HepG2 (cell line): ENCODE measurements around the gene ADGRV1. TPM values are rescaled to one million over a fixed set of nuclear protein-coding genes. Genes with fewer than 3 reads are reported as not detected.

Source experiments
- ATAC-seq: fragments of 200-7000 bp; cut with Tn5 transposase; 3 replicates; pipeline ENCODE4 v1.9.1; 2020; ENCODE audit warnings: mild to moderate bottlenecking, moderate library complexity
- BruUV-seq: library from RNA; stranded (reverse); fragments of 400-500 nt; replicated peaks from 2 replicates; lab custom pipeline; 2021; lab: Mats Ljungman, UMichigan
- CTCF ChIA-PET: fragments of 300-600 bp; formaldehyde crosslinking; extraction: SDS; loops from one replicate; lab custom pipeline; 2021; ENCODE audit warnings: low total read pairs, inconsistent platforms, low intra/inter-chr PET ratio; lab: Yijun Ruan, JAX
- POLR2A ChIA-PET: fragments of 350-600 bp; sonication (Branson Sonifier 250); formaldehyde crosslinking; loops from one replicate; lab custom pipeline; 2020; ENCODE audit warnings: antibody characterized with exemption, inconsistent platforms; lab: Yijun Ruan, JAX
- DNase-seq: peaks from one replicate; pipeline ENCODE4 v3.0.0-alpha.2; 2015; ENCODE audit warnings: low spot score
- FAIRE-seq: peaks from 3 replicates; lab custom pipeline; 2011; peaks lifted over from hg19 to GRCh38; lab: Jason Lieb, UNC
- H2AFZ ChIP-seq: one replicate; pipeline ENCODE4 v1.6.1; 2011; ENCODE audit warnings: low read length, inconsistent platforms
- H3K27ac ChIP-seq: fragments of 300-600 bp; 3 replicates; pipeline ENCODE4 v1.8.0; 2011; ENCODE audit warnings: mixed run types, mild to moderate bottlenecking, mixed read lengths, low read length, inconsistent platforms; ENCODE audit not compliant: insufficient read depth; ENCODE audit errors: extremely low read length
- H3K27me3 ChIP-seq, 2 experiments: fragments of 200-600 bp in 1 of 2; 2 replicates in 1 of 2; 3 replicates in 1 of 2; pipeline versions ENCODE4 v1.6.0 to v1.8.0; 2011; ENCODE audit warnings: low read length in 2 of 2, mild to moderate bottlenecking in 2 of 2, moderate library complexity in 2 of 2, inconsistent platforms in 1 of 2; ENCODE audit not compliant: insufficient read depth in 2 of 2, control insufficient read depth in 1 of 2
- H3K36me3 ChIP-seq, 2 experiments: fragments of 200-600 bp in 1 of 2; replicated peaks in 1 of 2; 2 replicates in 1 of 2; 3 replicates in 1 of 2; pipeline versions ENCODE4 v1.5.1 to v1.8.0; 2011; ENCODE audit warnings: low read length in 2 of 2, inconsistent platforms in 1 of 2; ENCODE audit not compliant: insufficient read depth in 2 of 2, control insufficient read depth in 1 of 2
- H3K4me1 ChIP-seq: 2 replicates; pipeline ENCODE4 v1.5.1; 2012; ENCODE audit warnings: low read length, inconsistent platforms; ENCODE audit not compliant: insufficient read depth
- H3K4me2 ChIP-seq: 2 replicates; pipeline ENCODE4 v1.6.0; 2011; ENCODE audit warnings: low read depth, low read length, inconsistent platforms
- H3K4me3 ChIP-seq, 3 experiments: fragments of 200-600 bp in 1 of 3; sonication (generic), shearing (Covaris generic) in 1 of 3; replicated peaks in 1 of 3; 2 replicates each; pipeline ENCODE4 v1.5.1; 2011 to 2016; ENCODE audit warnings: low read length in 3 of 3, inconsistent platforms in 2 of 3, low read depth in 2 of 3, mild to moderate bottlenecking in 2 of 3, control low read depth in 1 of 3, mixed read lengths in 1 of 3; ENCODE audit not compliant: insufficient read depth in 1 of 3
- H3K79me2 ChIP-seq: one replicate; pipeline ENCODE4 v1.6.1; 2011; ENCODE audit warnings: low read length, inconsistent platforms; ENCODE audit not compliant: insufficient read depth
- H3K9ac ChIP-seq: 2 replicates; pipeline ENCODE4 v1.6.0; 2011; ENCODE audit warnings: mild to moderate bottlenecking, low read depth, low read length, inconsistent platforms; ENCODE audit not compliant: insufficient read depth
- H3K9me3 ChIP-seq: 2 replicates; pipeline ENCODE4 v1.5.1; 2012; ENCODE audit warnings: mild to moderate bottlenecking, low read length
- H4K20me1 ChIP-seq: 2 replicates; pipeline ENCODE4 v1.6.0; 2011; ENCODE audit warnings: inconsistent platforms, mild to moderate bottlenecking, low read length, moderate library complexity; ENCODE audit not compliant: insufficient read depth
- CBFB ChIP-seq: sonication (generic); formaldehyde crosslinking; IDR thresholded peaks from 2 replicates; pipeline ENCODE4 v1.4.0; 2020; ENCODE audit warnings: missing genetic modification reagents
- E2F5 ChIP-seq: sonication (generic); formaldehyde crosslinking; conservative IDR thresholded peaks from 2 replicates; pipeline ENCODE4 v1.4.0; 2020; ENCODE audit warnings: missing genetic modification reagents
- GLMP ChIP-seq: sonication (generic); formaldehyde crosslinking; IDR thresholded peaks from 2 replicates; pipeline ENCODE4 v1.9.0; 2021; ENCODE audit warnings: missing genetic modification reagents, mild to moderate bottlenecking, borderline replicate concordance
- GTF2F1 ChIP-seq: fragments of 150-350 bp; IDR thresholded peaks from 2 replicates; pipeline ENCODE4 v1.6.1; 2014; ENCODE audit warnings: low read length
- JARID2 ChIP-seq: sonication (generic); formaldehyde crosslinking; IDR thresholded peaks from 2 replicates; pipeline ENCODE4 v1.8.1; 2023; ENCODE audit warnings: missing genetic modification reagents, inconsistent platforms; ENCODE audit not compliant: insufficient replicate concordance
- MIER3 ChIP-seq: IDR thresholded peaks from 2 replicates; pipeline ENCODE4 v1.6.1; 2016; ENCODE audit warnings: missing compliant biosample characterization, borderline replicate concordance
- MTF2 ChIP-seq: sonication (generic); formaldehyde crosslinking; IDR thresholded peaks from 2 replicates; pipeline ENCODE4 v1.5.0; 2020; ENCODE audit warnings: missing genetic modification reagents, borderline replicate concordance
- PCBP1 ChIP-seq: fragments of 200-400 bp; formaldehyde crosslinking; IDR thresholded peaks from 2 replicates; pipeline ENCODE4 v1.6.1; 2017; ENCODE audit warnings: mild to moderate bottlenecking, low read depth, low read length, borderline replicate concordance
- PITX1 ChIP-seq: sonication (generic); formaldehyde crosslinking; IDR thresholded peaks from 2 replicates; pipeline ENCODE4 v1.5.1; 2020; ENCODE audit warnings: mild to moderate bottlenecking, missing genetic modification reagents
- RFX1 ChIP-seq: fragments of 450-650 bp; IDR thresholded peaks from 2 replicates; pipeline ENCODE4 v1.6.1; 2017
- RFXANK ChIP-seq: IDR thresholded peaks from 2 replicates; pipeline ENCODE4 v1.6.1; 2016
- SALL2 ChIP-seq: sonication (generic); formaldehyde crosslinking; IDR thresholded peaks from 2 replicates; pipeline ENCODE4 v1.8.1; 2023; ENCODE audit warnings: mild to moderate bottlenecking, missing genetic modification reagents, inconsistent platforms
- SUZ12 ChIP-seq: fragments of 150-350 bp; IDR thresholded peaks from 2 replicates; pipeline ENCODE4 v1.6.1; 2014; ENCODE audit warnings: low read depth, low read length
- TBX3 ChIP-seq: fragments of 450-650 bp; IDR thresholded peaks from 2 replicates; pipeline ENCODE4 v1.6.1; 2017; ENCODE audit warnings: antibody characterized with exemption, mild to moderate bottlenecking, inconsistent platforms, borderline replicate concordance
- ZNF24 ChIP-seq: fragments of 450-650 bp; IDR thresholded peaks from 2 replicates; pipeline ENCODE4 v1.6.1; 2017; ENCODE audit warnings: antibody characterized with exemption, mild to moderate bottlenecking
- ZNF263 ChIP-seq: sonication (generic); formaldehyde crosslinking; IDR thresholded peaks from 2 replicates; pipeline ENCODE4 v1.4.0; 2020; ENCODE audit warnings: missing genetic modification reagents
- ZNF292 ChIP-seq: sonication (generic); formaldehyde crosslinking; IDR thresholded peaks from 2 replicates; pipeline ENCODE4 v1.8.1; 2022; ENCODE audit warnings: mild to moderate bottlenecking, low read depth, missing genetic modification reagents, borderline replicate concordance
- ZNF749 ChIP-seq: sonication (generic); formaldehyde crosslinking; IDR thresholded peaks from 2 replicates; pipeline ENCODE4 v1.8.0; 2022; ENCODE audit warnings: mild to moderate bottlenecking, missing genetic modification reagents, moderate library complexity, borderline replicate concordance
- WGBS: methylation state at CpG from one replicate; pipeline ENCODE4 v1.1.6; 2017; ENCODE audit warnings: low lambda C conversion rate; 5-methylcytosine and 5-hydroxymethylcytosine counted together
- in situ Hi-C: cut with HindIII; loops from 2 replicates; pipeline ENCODE4 v1.10.0; 2017; ENCODE audit warnings: low pct_unique_long_range_greater_than_20kb; ENCODE audit not compliant: extremely low pct_ligation_motif_present
- intact Hi-C: fragments of 100-400 bp; cut with micrococcal nuclease; formaldehyde crosslinking; loops from one replicate; pipeline ENCODE4 v1.10.0; 2022; ENCODE audit not compliant: unreplicated experiment
- polyA plus RNA-seq, 8 experiments: library from polyadenylated mRNA; depleted of rRNA in 3 of 8; stranded (reverse) in 7 of 8; unstranded in 1 of 8; fragments of >200 nt; fragmentation: Illumina TruSeq in 4 of 8; extraction: Trizol in 4 of 8; gene quantifications; 2 replicates each; pipeline versions ENCODE4 v1.2.1 to v1.2.3, GENCODE V29; 2011 to 2016; ENCODE audit warnings: low read depth in 4 of 8, missing spikeins in 1 of 8, mixed read lengths in 1 of 8; ENCODE audit not compliant: insufficient read depth in 1 of 8
- total RNA-seq, 5 experiments: library from RNA; depleted of rRNA; stranded (reverse); fragments of >200 nt; fragmentation: Illumina TruSeq; extraction: Trizol; gene quantifications; 2 replicates each; pipeline ENCODE4 v1.2.3, GENCODE V29; 2016; ENCODE audit warnings: low read depth in 1 of 5

ADGRV1 gene
- total and polyA plus RNA-seq, 2 of the 13 experiments (the other 11 are each of a cell fraction or from before 2014, with no cell fraction given) = 1.7 to 3.9 TPM

GRCh38 chr5:90852531-90852930 lies 293.9 kb downstream of the ADGRV1 start:
- Histone ChIP-seq H2AFZ (no peak overlapping the region), H3K4me2 (no peak overlapping the region), H3K4me3 (no peak overlapping the region), H3K79me2 (no peaks in the 10 kb centered on the region), H3K9me3 (no peaks in the 10 kb centered on the region), H3K4me1 (no peaks in the 10 kb centered on the region), H3K27me3 (no peaks in the 10 kb centered on the region), H3K9ac (no peak overlapping the region), H4K20me1 (no peaks in the 10 kb centered on the region), H3K27ac (no peak overlapping the region), H3K36me3 (no peaks in the 10 kb centered on the region)
- ChIA-PET CTCF (no interaction called here), POLR2A (no interaction called here)
- ATAC-seq (no peak), FAIRE-seq (no peak), DNase-seq (no peak)
- intact Hi-C loops (no loop called here), in situ Hi-C loops (loop anchor here (25.0 kb wide), 1 partner anchor 360 kb away; no protein-coding TSS in a partner anchor)
- BruUV-seq = no TSS peak
- TF ChIP-seq GTF2F1 = no peak
- no peak for TF ChIP-seq PITX1 (CRISPR knock-in tag)
- TF ChIP-seq MTF2 (CRISPR knock-in tag) = no peak
- no peak for TF ChIP-seq ZNF263 (CRISPR knock-in tag)
- no peak for TF ChIP-seq CBFB (CRISPR knock-in tag)

DNA sequence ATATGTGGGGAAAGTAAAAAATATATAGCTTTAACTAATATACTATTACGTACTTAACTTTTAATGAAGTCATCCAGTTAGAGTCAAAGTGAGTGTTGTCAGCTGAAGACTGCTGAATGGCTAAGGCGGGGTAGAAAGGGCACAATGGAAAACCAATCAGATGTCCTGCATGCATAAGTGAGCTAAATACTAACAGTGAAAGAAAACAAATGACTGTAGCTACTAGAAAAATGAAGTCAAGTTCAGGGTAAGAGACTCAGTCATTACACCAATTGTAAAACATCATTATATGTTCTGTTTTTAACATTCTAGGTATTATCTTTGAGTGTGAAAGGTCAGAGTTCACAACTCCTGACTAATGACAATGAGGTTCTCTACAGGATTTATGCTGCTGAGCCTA lies 295.2 kb downstream of the ADGRV1 start:
- Histone ChIP-seq H3K4me1 (no peaks in the 10 kb centered on the region), H3K36me3 (no peaks in the 10 kb centered on the region), H3K27ac (no peak overlapping the region), H3K4me3 (no peak overlapping the region), H3K27me3 (no peaks in the 10 kb centered on the region), H2AFZ (no peak overlapping the region), H3K79me2 (no peaks in the 10 kb centered on the region), H3K9me3 (no peaks in the 10 kb centered on the region), H3K4me2 (no peak overlapping the region)
- in situ Hi-C loops = loop anchor here (25.0 kb wide), 1 partner anchor 359 kb away; no protein-coding TSS in a partner anchor
- DNase-seq (no peak), ATAC-seq (no peak), FAIRE-seq (no peak)
- POLR2A ChIA-PET = no interaction called here
- WGBS = 37% methylated on average over 2 of the region's 2 CpGs
- BruUV-seq = no TSS peak
- CTCF ChIA-PET = no interaction called here
- intact Hi-C loops = no loop called here
- TF ChIP-seq SALL2 (CRISPR knock-in tag) (no peak), ZNF24 (no peak), RFXANK (no peak), ZNF749 (CRISPR knock-in tag) (no peak), GLMP (CRISPR knock-in tag) (no peak), ZNF292 (CRISPR knock-in tag) (no peak), PCBP1 (no peak), RFX1 (no peak), SUZ12 (no peak), JARID2 (CRISPR knock-in tag) (no peak), E2F5 (no peak), TBX3 (no peak), MIER3 (CRISPR knock-in tag) (no peak)
- TF ChIP-seq, all 625 proteins: peak for 0
- no peak overlapping the region for H3K9ac ChIP-seq
- no peaks in the 10 kb centered on the region for H4K20me1 ChIP-seq
